ENCODE measurements around the gene KIF21B. TPM values are rescaled to one million over a fixed set of nuclear protein-coding genes. Genes with fewer than 3 reads are reported as not detected.

The KIF21B gene
- total and polyA plus RNA-seq, 2 of the 8 experiments (the other 6 are each of a cell fraction or from before 2014, with no cell fraction given): 10.8 to 26.5 TPM

GRCh38 chr1:200972985-200973742 is 50.4 kb downstream of the KIF21B start (continued):
- TF ChIP-seq FOSL1 (IDR thresholded peaks at IDR 0.05; ENCODE audit: insufficient read depth, low read depth, low read length): no peak
- TF ChIP-seq GTF2F1 (IDR thresholded peaks at IDR 0.05; ENCODE audit: borderline replicate concordance, low read depth, low read length): no peak
- no peak for TF ChIP-seq KDM5A (IDR thresholded peaks at IDR 0.05; ENCODE audit: low read length)
- TF ChIP-seq JUND (IDR thresholded peaks at IDR 0.05; ENCODE audit: low read length): no peak
- TF ChIP-seq SUZ12 (IDR thresholded peaks at IDR 0.05; ENCODE audit: low read length): no peak
- no peak for TF ChIP-seq POU5F1 (IDR thresholded peaks at IDR 0.05; ENCODE audit: low read depth, low read length)
- no peak for TF ChIP-seq GABPA (IDR thresholded peaks at IDR 0.05; ENCODE audit: borderline replicate concordance, insufficient read depth, low read length)
